Activated CD4-positive, alpha-beta T cell treated with anti-CD3 and anti-CD28 coated beads, Interleukin-2, amount 10 ng/mL, durations not matched to agents 7 days and 5 days (primary cell): ENCODE results near the gene BCAS3. TPM values are rescaled to one million over a fixed set of nuclear protein-coding genes. Genes with fewer than 3 reads are reported as not detected.

Experiments
- CTCF ChIA-PET: fragments of 350-600 bp; sonication (Branson Sonifier 250); formaldehyde crosslinking; loops from one replicate; lab custom pipeline; 2021; ENCODE audit warnings: antibody characterized with exemption; lab: Charles Lee
- POLR2A ChIA-PET: fragments of 350-600 bp; sonication (Branson Sonifier 250); formaldehyde crosslinking; loops from one replicate; lab custom pipeline; 2021; ENCODE audit warnings: antibody characterized with exemption; lab: Charles Lee
- DNase-seq: peaks from one replicate; pipeline ENCODE4 v3.0.0-alpha.2; 2020
- H3K27ac Mint-ChIP-seq: one replicate; pipeline ENCODE4 v1.8.0; 2021; ENCODE audit warnings: mild to moderate bottlenecking, moderate library complexity, mixed read lengths
- H3K27me3 Mint-ChIP-seq: one replicate; pipeline ENCODE4 v1.8.0; 2021; ENCODE audit warnings: mixed read lengths
- H3K36me3 Mint-ChIP-seq: one replicate; pipeline ENCODE4 v1.8.0; 2021; ENCODE audit warnings: low read depth, mixed read lengths
- H3K4me1 Mint-ChIP-seq: one replicate; pipeline ENCODE4 v1.8.0; 2021; ENCODE audit warnings: mixed read lengths
- H3K4me3 Mint-ChIP-seq: one replicate; pipeline ENCODE4 v1.8.0; 2021; ENCODE audit warnings: mild to moderate bottlenecking, moderate library complexity, mixed read lengths
- H3K9me3 Mint-ChIP-seq: one replicate; pipeline ENCODE4 v1.8.0; 2021; ENCODE audit warnings: mixed read lengths
- total RNA-seq, 2 experiments: library from RNA; stranded (reverse); gene quantifications; one replicate each; pipeline ENCODE4 v1.2.3, GENCODE V29; 2021

The BCAS3 gene
- total RNA-seq, 2 experiments from 2014 or later = 15.5 to 16.4 TPM

DNA sequence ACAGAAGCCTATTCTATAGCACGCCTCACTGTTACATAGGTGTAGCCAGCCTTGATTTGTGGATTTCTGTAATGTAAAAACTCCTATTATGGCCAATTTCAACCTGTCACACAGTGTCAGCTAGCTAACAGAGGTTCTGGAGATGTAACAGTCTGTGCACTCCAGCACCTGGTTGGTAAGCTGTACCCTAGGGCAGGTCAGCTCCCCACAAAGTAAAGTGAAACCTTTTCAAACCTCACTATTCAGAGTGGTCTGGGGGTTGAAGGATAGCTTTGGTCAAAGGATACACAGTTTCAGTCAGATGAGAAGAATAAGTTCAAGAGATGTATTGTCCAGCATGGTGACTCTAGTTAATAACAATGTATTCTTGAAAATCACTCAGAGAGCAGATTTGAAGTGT, 693.5 kb downstream of the BCAS3 start:
- no peak overlapping the region for H3K27ac Mint-ChIP-seq
- H3K4me3 Mint-ChIP-seq = no peak overlapping the region
- H3K27me3 Mint-ChIP-seq = no peaks in the 10 kb centered on the region
- no peaks in the 10 kb centered on the region for H3K36me3 Mint-ChIP-seq
- no peaks in the 10 kb centered on the region for H3K9me3 Mint-ChIP-seq
- ChIA-PET POLR2A (no interaction called here), CTCF (no interaction called here)
- no peak for DNase-seq
- no peaks in the 10 kb centered on the region for H3K4me1 Mint-ChIP-seq

DNA sequence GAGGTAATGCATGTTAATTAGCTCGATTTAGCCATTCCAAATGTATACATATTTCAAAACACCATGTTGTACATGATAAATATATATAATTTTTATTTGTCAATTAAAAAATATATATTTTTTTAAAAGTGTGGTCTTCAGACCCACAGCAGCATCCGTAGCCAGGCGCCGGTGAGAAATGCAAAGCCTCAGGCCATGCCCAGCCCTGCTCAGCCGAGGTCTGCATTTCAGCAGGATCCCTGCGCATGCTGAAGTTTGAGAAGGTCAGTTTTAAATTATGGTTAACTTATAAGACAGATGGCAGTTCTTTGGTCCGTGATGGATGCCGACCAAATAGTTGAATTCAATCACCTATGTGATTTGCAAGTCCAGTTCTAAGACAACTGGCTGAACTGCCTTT, 694.0 kb downstream of the BCAS3 start:
- POLR2A ChIA-PET = no interaction called here
- no peaks in the 10 kb centered on the region for H3K36me3 Mint-ChIP-seq
- CTCF ChIA-PET = interaction anchor here (0.6 kb wide), 1 partner anchor 389 kb away, joined by 4 read pairs; no protein-coding TSS in a partner anchor
- no peaks in the 10 kb centered on the region for H3K4me1 Mint-ChIP-seq
- no peaks in the 10 kb centered on the region for H3K27me3 Mint-ChIP-seq
- no peak overlapping the region for H3K4me3 Mint-ChIP-seq
- no peaks in the 10 kb centered on the region for H3K9me3 Mint-ChIP-seq
- H3K27ac Mint-ChIP-seq = no peak overlapping the region
- no peak for DNase-seq

DNA sequence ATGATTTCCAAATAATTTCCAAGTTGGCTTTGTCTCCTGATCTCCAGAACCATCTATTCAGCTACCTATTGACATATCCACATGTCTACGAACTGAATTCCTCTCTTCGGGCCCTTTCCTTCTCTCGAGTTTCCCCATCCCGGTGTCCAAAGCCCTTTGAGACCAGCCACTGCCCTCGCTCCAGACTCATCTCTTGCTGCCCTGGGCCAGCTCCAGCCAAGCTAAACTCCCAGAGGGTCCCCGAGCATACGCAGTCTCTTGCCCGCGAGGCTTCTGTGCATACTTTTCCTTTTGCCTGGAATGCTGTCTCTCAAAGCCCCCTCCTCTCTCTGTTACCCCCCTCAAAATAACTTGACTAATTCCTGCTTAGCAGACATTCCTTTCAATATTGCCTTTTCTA, 694.8 kb downstream of the BCAS3 start:
- Mint-ChIP-seq H3K36me3 (no peaks in the 10 kb centered on the region), H3K9me3 (no peaks in the 10 kb centered on the region), H3K27me3 (no peaks in the 10 kb centered on the region), H3K4me3 (no peak overlapping the region), H3K27ac (no peak overlapping the region), H3K4me1 (no peaks in the 10 kb centered on the region)
- CTCF ChIA-PET = interaction anchor here (0.6 kb wide), 2 partner anchors 299 to 390 kb away, joined by 3 to 4 read pairs; no protein-coding TSS in a partner anchor
- POLR2A ChIA-PET = no interaction called here
- no peak for DNase-seq

DNA sequence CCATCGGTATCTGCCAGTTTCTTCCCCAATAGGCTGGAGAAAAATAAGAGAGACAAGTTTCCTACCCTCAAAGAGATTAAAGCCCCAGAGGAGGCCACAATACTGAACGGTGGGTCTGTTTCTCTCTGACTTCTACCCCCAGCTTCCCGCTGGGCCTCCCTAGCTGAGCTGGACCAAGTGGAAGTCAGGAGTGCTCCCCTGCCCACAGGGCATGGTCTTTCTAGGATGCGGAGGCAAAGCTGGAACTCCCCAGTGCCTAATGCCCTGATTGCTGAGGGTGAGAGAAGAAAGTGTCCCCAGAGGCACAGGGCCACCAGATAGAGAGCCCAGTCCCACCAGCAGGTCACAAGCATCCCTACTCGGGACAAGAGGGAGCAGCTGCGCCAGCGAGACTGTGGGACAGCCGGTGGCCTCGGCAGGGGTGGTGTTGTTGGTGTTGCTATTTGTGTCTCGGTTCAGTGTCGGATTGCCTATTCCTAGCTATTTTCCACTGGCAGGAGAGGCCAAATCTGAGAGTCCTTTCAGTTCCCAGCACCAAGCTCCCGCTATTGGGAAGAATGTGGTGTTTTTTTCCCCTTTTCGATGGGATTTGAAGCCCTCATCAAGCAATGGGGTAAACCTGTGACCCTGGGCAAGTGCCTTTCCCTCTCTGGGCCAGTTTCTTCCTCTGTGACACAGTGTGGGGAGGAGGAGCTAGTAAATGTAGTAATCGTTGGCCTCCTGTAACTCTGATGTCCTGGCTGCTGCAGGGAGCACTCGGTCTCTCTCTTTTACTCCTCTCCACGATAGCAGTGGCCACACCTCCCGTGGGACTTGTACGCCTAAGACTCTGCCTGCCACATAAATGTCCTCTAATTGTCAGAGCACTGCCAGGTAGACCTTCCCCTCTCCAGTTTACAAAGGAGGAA, 699.5 kb downstream of the BCAS3 start:
- POLR2A ChIA-PET = no interaction called here
- Mint-ChIP-seq H3K36me3 (no peaks in the 10 kb centered on the region), H3K4me1 (no peaks in the 10 kb centered on the region)

DNA sequence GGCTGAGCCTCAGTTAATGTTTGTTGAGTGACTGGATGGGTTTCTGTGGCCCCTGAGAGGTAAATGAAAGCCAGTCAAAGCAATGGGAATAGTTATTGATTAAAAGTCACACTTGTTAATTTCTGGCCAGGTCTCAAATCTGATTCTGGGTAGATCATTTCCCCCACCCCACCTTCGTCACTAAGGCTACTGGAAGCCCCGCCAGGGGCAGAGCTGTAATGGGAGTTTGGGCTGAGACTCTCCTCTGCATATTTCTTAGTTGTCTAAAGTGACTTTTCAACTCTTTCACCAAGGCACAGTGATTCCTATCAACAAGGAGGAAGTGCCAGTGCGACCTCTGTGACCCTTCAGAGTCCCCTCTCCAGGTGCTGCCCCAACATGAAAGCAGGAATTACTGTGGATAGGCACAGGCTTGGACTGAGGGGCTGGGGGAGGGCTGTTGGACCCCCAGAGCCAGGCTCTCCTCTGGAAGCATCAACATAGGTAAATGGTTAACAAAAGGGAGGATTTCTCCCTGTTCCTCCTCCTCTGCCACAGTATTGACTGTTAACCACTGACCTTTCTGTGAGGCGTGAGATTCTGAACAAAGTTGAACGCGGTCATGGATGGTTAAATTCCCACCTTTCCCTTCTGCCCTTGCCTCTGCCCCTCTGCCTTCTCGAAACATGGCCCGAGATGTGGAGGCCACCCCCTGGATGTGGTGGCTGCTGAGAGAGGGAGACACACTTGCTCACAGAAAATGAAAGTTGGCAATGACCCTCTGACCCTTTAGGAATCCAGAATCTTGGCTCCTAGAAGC, 701.2 kb downstream of the BCAS3 start:
- CTCF ChIA-PET = no interaction called here
- no peak overlapping the region for H3K27ac Mint-ChIP-seq
- DNase-seq = no peak
- H3K4me1 Mint-ChIP-seq = no peaks in the 10 kb centered on the region
- no peaks in the 10 kb centered on the region for H3K9me3 Mint-ChIP-seq
- no peaks in the 10 kb centered on the region for H3K36me3 Mint-ChIP-seq
- no peak overlapping the region for H3K4me3 Mint-ChIP-seq
- H3K27me3 Mint-ChIP-seq = no peaks in the 10 kb centered on the region
- POLR2A ChIA-PET = no interaction called here

More for the DNA sequence above, 699.5 kb downstream of the BCAS3 start:
- Mint-ChIP-seq H3K4me3 (no peak overlapping the region), H3K27ac (no peak overlapping the region), H3K9me3 (no peaks in the 10 kb centered on the region), H3K27me3 (no peaks in the 10 kb centered on the region)
- no peak for DNase-seq
- CTCF ChIA-PET = no interaction called here

DNA sequence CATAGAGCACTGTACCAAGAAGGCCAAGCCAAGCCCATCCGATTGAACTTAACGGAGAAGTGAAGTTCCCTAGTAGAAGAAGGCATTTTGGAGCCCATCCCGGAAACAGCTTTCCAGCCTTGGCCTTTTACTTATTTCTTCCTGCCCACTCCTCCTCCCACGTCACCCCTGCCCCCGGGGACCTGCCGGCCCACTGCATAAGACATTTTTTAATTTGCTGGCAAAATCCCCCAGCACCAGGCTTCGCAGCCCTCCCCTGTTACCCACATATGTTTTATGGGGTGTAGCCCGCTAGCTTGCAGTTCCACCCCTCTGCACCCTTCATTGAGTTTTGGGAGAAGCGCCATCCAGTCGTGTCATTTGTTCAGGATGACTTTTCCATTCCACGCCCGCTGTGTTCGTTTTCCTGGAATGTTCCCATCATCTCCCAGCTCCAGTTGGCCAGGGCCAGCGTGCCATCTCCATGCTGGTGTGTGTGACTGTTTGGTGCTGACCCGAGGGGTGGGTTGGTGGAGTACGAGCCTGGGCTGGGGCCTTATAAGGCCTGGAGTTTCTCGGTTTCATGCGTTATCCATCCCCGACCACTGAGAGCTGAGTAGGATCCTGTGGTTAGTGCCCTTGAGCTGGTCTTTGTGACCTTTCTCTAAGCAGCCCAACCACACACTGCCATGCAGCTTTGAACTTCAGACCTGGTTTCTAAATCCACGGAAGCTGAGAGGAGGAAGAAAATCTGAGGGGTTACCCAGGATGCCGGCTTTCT, 702.0 kb downstream of the BCAS3 start:
- Mint-ChIP-seq H3K4me1 (no peaks in the 10 kb centered on the region), H3K4me3 (no peak overlapping the region), H3K9me3 (no peaks in the 10 kb centered on the region), H3K27me3 (no peaks in the 10 kb centered on the region), H3K27ac (no peak overlapping the region), H3K36me3 (no peaks in the 10 kb centered on the region)
- no peak for DNase-seq
- POLR2A ChIA-PET = no interaction called here
- CTCF ChIA-PET = no interaction called here

DNA sequence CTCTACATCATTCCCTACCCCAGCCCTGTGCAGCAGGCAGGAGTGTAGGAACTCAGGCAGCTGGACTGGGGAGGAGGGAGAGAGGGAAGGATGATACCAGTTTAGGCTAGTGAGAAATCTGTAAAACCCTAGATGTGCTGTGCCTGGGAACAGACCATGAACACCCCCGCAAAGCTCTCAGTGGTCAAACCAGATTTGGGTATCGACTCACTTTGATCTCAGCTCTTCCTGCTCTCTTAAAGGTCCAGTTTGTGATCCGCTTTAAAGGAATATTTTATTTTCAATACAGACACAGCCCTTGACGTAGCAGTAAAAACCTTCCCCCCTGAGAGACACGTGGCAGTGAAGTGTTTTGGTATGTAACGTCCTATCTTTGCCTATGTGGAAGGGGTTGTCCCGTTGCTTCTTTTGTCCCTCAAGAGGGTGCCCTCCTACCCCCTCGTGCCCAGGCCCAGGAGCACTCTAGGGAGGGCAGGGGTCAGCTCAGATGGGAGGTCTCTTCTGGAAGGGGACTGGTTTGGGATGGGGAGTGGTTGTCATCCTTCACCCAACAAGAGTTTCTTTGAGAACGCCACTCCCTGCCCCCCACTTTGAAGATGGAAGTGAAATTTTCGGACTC, 702.7 kb downstream of the BCAS3 start:
- no peak overlapping the region for H3K27ac Mint-ChIP-seq
- no peak overlapping the region for H3K4me3 Mint-ChIP-seq
- H3K4me1 Mint-ChIP-seq = no peaks in the 10 kb centered on the region
- no peaks in the 10 kb centered on the region for H3K9me3 Mint-ChIP-seq
- DNase-seq = no peak
- no peaks in the 10 kb centered on the region for H3K27me3 Mint-ChIP-seq
- no peaks in the 10 kb centered on the region for H3K36me3 Mint-ChIP-seq
- ChIA-PET CTCF (no interaction called here), POLR2A (no interaction called here)

DNA sequence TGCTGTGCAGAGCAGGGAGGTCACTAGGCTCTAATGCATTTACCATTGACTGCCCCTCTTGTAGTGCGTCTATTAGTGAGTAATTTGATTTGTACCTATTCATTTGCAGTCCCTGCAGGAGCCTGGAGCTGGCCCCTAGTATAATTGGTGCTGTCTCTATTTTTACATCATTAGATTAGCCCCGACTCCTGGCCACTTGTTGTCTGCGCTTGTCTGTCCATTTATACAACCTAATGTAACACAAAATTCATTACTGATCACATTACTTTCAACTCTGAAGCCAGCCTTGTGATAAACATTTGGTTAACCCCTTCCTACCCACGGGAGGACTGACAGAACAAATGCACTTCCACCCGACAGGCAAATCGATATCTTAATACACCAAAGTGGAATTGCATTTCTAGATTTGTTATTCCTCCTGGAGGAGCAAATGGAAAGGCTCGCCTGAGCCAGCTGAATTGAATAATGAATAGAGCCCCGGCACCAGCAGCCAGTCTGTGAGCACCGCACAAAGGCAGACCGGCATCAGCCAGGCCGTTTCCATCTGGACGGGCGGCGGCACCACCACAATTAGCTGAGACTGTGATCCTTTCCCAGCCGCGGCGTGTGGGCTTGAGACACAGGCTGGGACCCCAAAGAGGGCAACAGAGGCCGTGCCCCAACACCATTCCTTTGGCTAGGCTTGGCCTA, 703.3 kb downstream of the BCAS3 start:
- H3K4me3 Mint-ChIP-seq = no peak overlapping the region
- no peak overlapping the region for H3K27ac Mint-ChIP-seq
- ChIA-PET POLR2A (no interaction called here), CTCF (interaction anchor here (1.2 kb wide), 1 partner anchor 8 kb away, joined by 3 read pairs; no protein-coding TSS in a partner anchor)
- no peaks in the 10 kb centered on the region for H3K4me1 Mint-ChIP-seq
- H3K9me3 Mint-ChIP-seq = no peaks in the 10 kb centered on the region
- DNase-seq = no peak
- no peaks in the 10 kb centered on the region for H3K27me3 Mint-ChIP-seq
- no peaks in the 10 kb centered on the region for H3K36me3 Mint-ChIP-seq

DNA sequence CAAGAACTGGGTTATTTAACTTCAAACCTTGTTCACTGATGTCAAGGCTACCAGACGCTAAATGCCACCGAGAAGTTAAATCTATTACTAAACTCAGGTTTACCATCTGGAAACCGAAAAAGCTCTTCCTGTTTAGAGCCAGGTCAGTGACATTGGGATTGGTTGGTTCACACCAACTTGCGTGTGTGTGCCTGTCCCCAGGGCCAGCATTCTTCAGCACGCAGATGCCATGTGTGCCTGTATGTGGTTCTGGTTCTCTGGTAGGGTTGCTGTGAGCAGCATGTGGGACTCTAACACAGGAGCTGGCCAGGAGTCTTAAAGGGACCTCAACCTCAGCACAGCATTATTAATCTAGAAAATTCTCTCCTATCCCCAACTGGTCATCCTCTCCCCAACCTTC, 703.9 kb downstream of the BCAS3 start:
- POLR2A ChIA-PET = no interaction called here
- Mint-ChIP-seq H3K27me3 (no peaks in the 10 kb centered on the region), H3K27ac (peak overlapping the region; percentile 50), H3K36me3 (no peaks in the 10 kb centered on the region), H3K4me1 (no peaks in the 10 kb centered on the region), H3K4me3 (no peak overlapping the region), H3K9me3 (no peaks in the 10 kb centered on the region)
- CTCF ChIA-PET = interaction anchor here (1.2 kb wide), 1 partner anchor 8 kb away, joined by 3 read pairs; no protein-coding TSS in a partner anchor
- no peak for DNase-seq

DNA sequence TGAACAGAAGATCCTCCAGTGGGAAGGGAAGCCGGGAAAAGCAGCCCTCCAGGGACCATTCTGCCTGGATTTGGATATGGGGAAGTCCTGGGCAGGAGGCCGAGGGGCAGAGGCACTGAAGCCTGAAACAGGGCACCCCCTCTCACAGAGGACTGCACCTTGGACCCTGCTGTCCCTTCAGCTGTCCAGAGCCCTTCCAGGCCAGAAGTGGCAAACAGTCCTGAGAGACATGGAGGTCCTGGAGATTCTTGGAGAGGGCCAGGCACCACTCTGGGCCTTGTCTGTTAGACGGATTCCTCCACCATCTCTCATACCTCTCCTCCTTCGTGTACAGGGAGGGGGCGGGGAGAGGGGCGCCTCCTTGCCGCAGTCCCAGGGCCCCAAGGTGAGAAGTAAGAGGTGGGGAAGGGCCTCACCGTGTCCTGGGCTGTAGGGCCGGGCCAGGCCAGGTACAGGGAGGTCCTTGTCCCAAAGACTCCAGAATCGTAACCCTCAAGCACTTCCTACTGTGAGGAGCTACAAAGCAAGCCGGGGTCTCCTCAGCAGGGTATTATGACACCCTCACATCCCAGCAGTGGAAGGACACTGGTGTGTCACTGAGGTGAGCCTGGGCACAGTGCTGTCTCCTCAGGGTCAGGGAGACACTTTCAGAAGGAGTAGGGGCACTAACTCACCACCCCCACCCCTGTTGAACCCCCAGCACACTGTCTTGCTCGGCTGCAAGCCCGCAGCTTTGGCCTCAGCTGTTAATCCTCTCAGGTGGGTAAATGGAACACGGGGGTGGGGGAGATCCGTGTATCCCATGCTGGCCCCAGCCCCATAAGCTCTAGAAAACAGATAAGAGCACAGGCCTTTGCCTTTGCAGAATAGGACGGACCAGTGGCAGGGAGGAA, 705.4 kb downstream of the BCAS3 start:
- DNase-seq = no peak
- ChIA-PET POLR2A (no interaction called here), CTCF (no interaction called here)
- H3K27me3 Mint-ChIP-seq = no peaks in the 10 kb centered on the region
- no peaks in the 10 kb centered on the region for H3K9me3 Mint-ChIP-seq
- H3K36me3 Mint-ChIP-seq = no peaks in the 10 kb centered on the region
- H3K4me3 Mint-ChIP-seq = no peak overlapping the region
- no peak overlapping the region for H3K27ac Mint-ChIP-seq
- no peaks in the 10 kb centered on the region for H3K4me1 Mint-ChIP-seq

DNA sequence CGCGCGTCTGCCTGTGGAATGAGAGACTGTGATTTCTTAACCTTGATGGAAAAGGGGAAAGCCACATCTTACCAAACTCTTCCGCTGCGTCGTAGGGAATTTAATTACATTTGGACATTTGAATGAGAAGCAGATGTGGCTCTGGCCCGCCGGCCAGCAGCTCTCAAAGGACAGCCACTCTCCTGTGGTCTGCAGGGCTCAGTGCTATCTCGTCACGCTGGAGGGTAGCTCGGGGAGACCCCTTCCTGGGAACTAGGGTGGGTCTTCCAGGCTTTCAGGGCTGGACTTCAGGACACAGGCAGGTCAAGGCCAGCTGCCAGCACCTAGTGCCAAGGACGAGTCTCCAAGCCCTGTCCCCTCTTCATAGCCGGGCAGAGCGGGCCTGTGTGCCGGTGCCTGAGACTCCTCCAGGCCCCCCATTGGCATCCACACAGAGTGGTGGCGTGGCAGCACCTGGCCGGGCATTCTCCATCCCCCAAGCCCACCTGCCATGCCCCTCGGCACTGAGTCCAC, 706.1 kb downstream of the BCAS3 start:
- CTCF ChIA-PET = no interaction called here
- Mint-ChIP-seq H3K27me3 (no peaks in the 10 kb centered on the region), H3K4me3 (no peak overlapping the region), H3K9me3 (no peaks in the 10 kb centered on the region), H3K36me3 (no peaks in the 10 kb centered on the region), H3K4me1 (no peaks in the 10 kb centered on the region), H3K27ac (no peak overlapping the region)
- DNase-seq = no peak
- POLR2A ChIA-PET = no interaction called here
